GM23338 (cell line): ENCODE results near the gene ROGDI. TPM values are rescaled to one million over a fixed set of nuclear protein-coding genes. Genes with fewer than 3 reads are reported as not detected.
A peak's percentile ranks its signal among the peaks of the same experiment; 100 is the strongest.

Source experiments
- ATAC-seq: fragments of 200-7000 bp; cut with Tn5 transposase; 3 replicates; pipeline ENCODE4 v1.9.1; 2020
- DNase-seq: peaks from one replicate; pipeline ENCODE4 v3.0.0-alpha.2; 2015; ENCODE audit warnings: low spot score
- H2AFZ ChIP-seq: fragments of 200-600 bp; sonication (generic); 2 replicates; pipeline ENCODE4 v1.8.0; 2016; ENCODE audit warnings: antibody characterized with exemption, mild to moderate bottlenecking, moderate library complexity
- H3F3A ChIP-seq: fragments of 200-600 bp; sonication (generic); replicated peaks from 2 replicates; pipeline ENCODE4 v1.8.0; 2017; ENCODE audit warnings: antibody characterized with exemption, mixed run types, low read depth
- H3K27ac ChIP-seq: fragments of 200-600 bp; sonication (generic); 2 replicates; pipeline ENCODE4 v1.6.1; 2016; ENCODE audit warnings: low read depth
- H3K27me3 ChIP-seq: fragments of 200-600 bp; sonication (generic); 2 replicates; pipeline ENCODE4 v1.8.0; 2016; ENCODE audit warnings: mild to moderate bottlenecking, mixed run types, moderate library complexity; ENCODE audit not compliant: insufficient read depth
- H3K36me3 ChIP-seq: fragments of 200-600 bp; sonication (generic); 2 replicates; pipeline ENCODE4 v1.8.0; 2016; ENCODE audit warnings: mild to moderate bottlenecking; ENCODE audit not compliant: insufficient read depth
- H3K4me1 ChIP-seq: fragments of 200-600 bp; sonication (generic); 2 replicates; pipeline ENCODE4 v1.8.0; 2016; ENCODE audit warnings: mild to moderate bottlenecking, moderate library complexity; ENCODE audit not compliant: insufficient read depth
- H3K4me2 ChIP-seq: fragments of 200-600 bp; sonication (generic); 2 replicates; pipeline ENCODE4 v1.7.1; 2017; ENCODE audit warnings: mixed run types
- H3K4me3 ChIP-seq: fragments of 200-600 bp; sonication (generic); 2 replicates; pipeline ENCODE4 v1.6.1; 2016; ENCODE audit warnings: mixed run types
- H3K79me2 ChIP-seq: fragments of 200-600 bp; sonication (generic); replicated peaks from 2 replicates; pipeline ENCODE4 v1.8.0; 2017; ENCODE audit warnings: mild to moderate bottlenecking; ENCODE audit not compliant: insufficient read depth
- H3K9me2 ChIP-seq: fragments of 200-600 bp; sonication (generic); 2 replicates; pipeline ENCODE4 v1.8.0; 2017; ENCODE audit not compliant: insufficient read depth
- H4K20me1 ChIP-seq: fragments of 200-600 bp; sonication (generic); replicated peaks from 2 replicates; pipeline ENCODE4 v1.8.0; 2017; ENCODE audit warnings: mild to moderate bottlenecking; ENCODE audit not compliant: insufficient read depth
- H3K27ac Mint-ChIP-seq: 2 replicates; pipeline ENCODE4 v1.8.0; 2020; ENCODE audit warnings: inconsistent platforms, mild to moderate bottlenecking, moderate library complexity, mixed read lengths
- H3K27me3 Mint-ChIP-seq: 3 replicates; pipeline ENCODE4 v1.8.0; 2022; ENCODE audit warnings: low read depth, mild to moderate bottlenecking, moderate library complexity, mixed read lengths, inconsistent platforms; ENCODE audit not compliant: insufficient read depth, poor library complexity
- H3K36me3 Mint-ChIP-seq: 3 replicates; pipeline ENCODE4 v1.8.0; 2021; ENCODE audit warnings: low read depth, mild to moderate bottlenecking, inconsistent platforms, moderate library complexity, mixed read lengths
- H3K4me1 Mint-ChIP-seq: 3 replicates; pipeline ENCODE4 v1.8.0; 2020; ENCODE audit warnings: mild to moderate bottlenecking, inconsistent platforms, mixed read lengths
- H3K4me3 Mint-ChIP-seq: 3 replicates; pipeline ENCODE4 v1.8.0; 2021; ENCODE audit warnings: moderate library complexity, mild to moderate bottlenecking, inconsistent platforms, mixed read lengths
- H3K9me3 Mint-ChIP-seq: 3 replicates; pipeline ENCODE4 v1.8.0; 2020; ENCODE audit warnings: moderate library complexity, mild to moderate bottlenecking, inconsistent platforms, mixed read lengths
- CREB1 ChIP-seq: fragments of 250-450 bp; sonication (Bioruptor Pico); IDR thresholded peaks from 2 replicates; pipeline ENCODE4 v1.5.0; 2020; ENCODE audit warnings: low read depth, mild to moderate bottlenecking, moderate library complexity
- EZH2 ChIP-seq: fragments of 200-600 bp; sonication (generic); IDR thresholded peaks from one replicate; pipeline ENCODE4 v1.8.0; 2017; ENCODE audit warnings: antibody characterized with exemption, mild to moderate bottlenecking, low read depth; ENCODE audit not compliant: unreplicated experiment
- EZH2phosphoT487 ChIP-seq: fragments of 200-600 bp; sonication (generic); IDR thresholded peaks from one replicate; pipeline ENCODE4 v1.8.1; 2018; ENCODE audit warnings: antibody characterized with exemption; ENCODE audit not compliant: unreplicated experiment
- JUNB ChIP-seq: IDR thresholded peaks from one replicate; pipeline ENCODE4 v1.6.1; 2016; ENCODE audit warnings: antibody characterized with exemption; ENCODE audit not compliant: unreplicated experiment
- NANOG ChIP-seq: IDR thresholded peaks from 2 replicates; pipeline ENCODE4 v1.6.1; 2016; ENCODE audit warnings: antibody characterized with exemption, borderline replicate concordance
- POLR2AphosphoS5 ChIP-seq: IDR thresholded peaks from 2 replicates; pipeline ENCODE4 v1.6.1; 2016; ENCODE audit warnings: antibody characterized with exemption, low read depth
- STAT1 ChIP-seq: IDR thresholded peaks from one replicate; pipeline ENCODE4 v1.6.1; 2016; ENCODE audit warnings: antibody characterized with exemption; ENCODE audit not compliant: unreplicated experiment
- ZNF331 ChIP-seq: fragments of 250-450 bp; sonication (Bioruptor Pico); IDR thresholded peaks from 2 replicates; pipeline ENCODE4 v1.5.0; 2020; ENCODE audit warnings: low read depth, mild to moderate bottlenecking, moderate library complexity
- polyA plus RNA-seq: library from polyadenylated mRNA; unstranded; fragments of >200 nt; fragmentation: Nextera tagmentation; extraction: Ambion mirVana; gene quantifications from 2 replicates; pipeline ENCODE4 v1.2.1, GENCODE V29; 2016
- total RNA-seq: library from RNA; depleted of rRNA; stranded (reverse); fragments of >200 nt; shearing (Covaris generic); gene quantifications from 2 replicates; pipeline ENCODE4 v1.2.3, GENCODE V29; 2014
- TF ChIP-seq, protein P1 (sequence below): IDR thresholded peaks from 2 replicates; pipeline ENCODE4 v1.6.1; 2016; ENCODE audit warnings: antibody characterized with exemption
- TF ChIP-seq, protein P2 (sequence below), 2 experiments: fragments of 200-600 bp in 1 of 2; sonication (generic) in 1 of 2; conservative IDR thresholded peaks; 2 replicates each; pipeline versions ENCODE4 v1.5.1 to v1.6.1; 2016 to 2017; ENCODE audit warnings: antibody characterized with exemption in 2 of 2, low read depth in 2 of 2, mild to moderate bottlenecking in 2 of 2, moderate library complexity in 1 of 2
- TF ChIP-seq, protein P3 (sequence below): IDR thresholded peaks from one replicate; pipeline ENCODE4 v1.6.1; 2018; ENCODE audit warnings: antibody characterized with exemption; ENCODE audit not compliant: unreplicated experiment

The ROGDI gene
- total and polyA plus RNA-seq, 2 experiments from 2014 or later: 30.3 to 38.8 TPM

DNA sequence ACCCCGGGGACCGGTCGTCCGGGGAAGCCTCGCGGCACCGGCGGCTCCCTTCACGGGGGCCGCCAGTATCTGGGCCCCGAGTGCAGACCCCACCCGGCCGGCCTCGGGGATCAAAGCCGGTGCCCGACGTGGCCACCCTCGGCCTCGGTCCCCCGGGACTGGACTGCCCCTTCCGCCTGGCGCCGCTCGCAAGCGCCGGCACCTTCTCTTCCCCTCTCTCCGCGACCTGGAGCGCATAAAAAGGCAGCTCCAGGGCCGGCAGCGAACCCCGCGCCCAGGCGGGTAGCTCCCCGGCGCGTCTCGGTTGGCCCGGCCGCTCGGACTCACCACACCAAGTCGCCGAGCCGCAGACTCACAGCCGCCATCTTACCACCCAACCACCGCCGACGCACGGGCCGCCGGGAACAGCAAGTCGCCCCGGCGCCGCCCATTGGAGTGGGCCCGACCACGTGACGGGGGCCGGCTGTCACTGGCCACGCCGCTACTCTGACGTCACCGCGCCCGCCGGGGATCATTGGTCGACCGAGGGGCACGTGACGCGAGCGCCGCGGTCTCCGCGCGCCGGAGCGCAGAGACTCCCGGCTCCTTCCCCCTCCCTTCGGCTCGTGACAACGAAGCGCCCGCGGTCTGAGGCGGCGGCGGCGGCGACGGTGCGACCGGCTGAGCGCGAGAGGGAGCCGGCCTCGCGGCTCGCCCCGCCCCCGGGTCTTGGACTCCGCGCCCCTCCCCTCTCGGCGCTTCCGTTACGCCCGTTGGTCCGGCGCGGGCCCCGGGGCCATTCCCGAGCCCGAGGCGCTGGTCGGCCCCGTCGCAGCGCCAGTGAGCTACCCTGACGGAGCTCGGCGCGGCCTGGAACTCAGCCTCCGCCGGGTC, 44.7 kb upstream of the ROGDI start, which contains the start of the genes GLYR1 and UBN1 (continued):
- no peak for TF ChIP-seq JUNB
- TF ChIP-seq, protein P1, sequence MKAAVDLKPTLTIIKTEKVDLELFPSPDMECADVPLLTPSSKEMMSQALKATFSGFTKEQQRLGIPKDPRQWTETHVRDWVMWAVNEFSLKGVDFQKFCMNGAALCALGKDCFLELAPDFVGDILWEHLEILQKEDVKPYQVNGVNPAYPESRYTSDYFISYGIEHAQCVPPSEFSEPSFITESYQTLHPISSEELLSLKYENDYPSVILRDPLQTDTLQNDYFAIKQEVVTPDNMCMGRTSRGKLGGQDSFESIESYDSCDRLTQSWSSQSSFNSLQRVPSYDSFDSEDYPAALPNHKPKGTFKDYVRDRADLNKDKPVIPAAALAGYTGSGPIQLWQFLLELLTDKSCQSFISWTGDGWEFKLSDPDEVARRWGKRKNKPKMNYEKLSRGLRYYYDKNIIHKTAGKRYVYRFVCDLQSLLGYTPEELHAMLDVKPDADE: 0 out of 2 replicates have a peak, but pooled peaks have one; percentile 53
- peak; percentile 85 for TF ChIP-seq POLR2AphosphoS5
- no peak for TF ChIP-seq ZNF331 (CRISPR knock-in tag)
- TF ChIP-seq EZH2: no peak
- TF ChIP-seq, protein P2, sequence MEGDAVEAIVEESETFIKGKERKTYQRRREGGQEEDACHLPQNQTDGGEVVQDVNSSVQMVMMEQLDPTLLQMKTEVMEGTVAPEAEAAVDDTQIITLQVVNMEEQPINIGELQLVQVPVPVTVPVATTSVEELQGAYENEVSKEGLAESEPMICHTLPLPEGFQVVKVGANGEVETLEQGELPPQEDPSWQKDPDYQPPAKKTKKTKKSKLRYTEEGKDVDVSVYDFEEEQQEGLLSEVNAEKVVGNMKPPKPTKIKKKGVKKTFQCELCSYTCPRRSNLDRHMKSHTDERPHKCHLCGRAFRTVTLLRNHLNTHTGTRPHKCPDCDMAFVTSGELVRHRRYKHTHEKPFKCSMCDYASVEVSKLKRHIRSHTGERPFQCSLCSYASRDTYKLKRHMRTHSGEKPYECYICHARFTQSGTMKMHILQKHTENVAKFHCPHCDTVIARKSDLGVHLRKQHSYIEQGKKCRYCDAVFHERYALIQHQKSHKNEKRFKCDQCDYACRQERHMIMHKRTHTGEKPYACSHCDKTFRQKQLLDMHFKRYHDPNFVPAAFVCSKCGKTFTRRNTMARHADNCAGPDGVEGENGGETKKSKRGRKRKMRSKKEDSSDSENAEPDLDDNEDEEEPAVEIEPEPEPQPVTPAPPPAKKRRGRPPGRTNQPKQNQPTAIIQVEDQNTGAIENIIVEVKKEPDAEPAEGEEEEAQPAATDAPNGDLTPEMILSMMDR (conservative IDR thresholded peaks at IDR 0.05; ENCODE audit: low read depth in 2 of 2): no peak
- no peak for TF ChIP-seq NANOG
- TF ChIP-seq STAT1: no peak

DNA sequence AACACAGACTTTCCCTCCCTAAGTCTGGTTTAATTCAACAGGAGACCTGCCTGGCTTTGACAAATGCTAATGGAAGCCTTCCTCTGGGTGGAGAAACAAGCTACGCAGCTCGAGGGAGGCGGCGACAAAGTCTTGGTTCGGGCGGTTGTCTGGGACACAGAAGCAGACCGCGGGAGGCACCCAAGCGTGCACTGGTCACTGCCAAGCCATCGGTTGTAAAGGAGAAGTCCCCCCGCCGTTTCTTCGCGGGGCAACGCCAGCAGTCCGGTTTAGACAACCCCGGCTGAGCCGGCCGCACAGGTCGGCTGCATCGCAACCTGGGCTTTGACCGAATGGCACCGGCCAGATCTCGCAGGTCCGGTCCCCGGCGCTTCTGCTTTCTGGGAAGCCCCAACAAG, 44.1 kb upstream of the ROGDI start:
- peaks cover 25% of the 10 kb centered on the region; the same call in 2 of the 3 replicates for H3K4me1 Mint-ChIP-seq
- ATAC-seq: peak; percentile 16
- Histone ChIP-seq H2AFZ (no peak overlapping the region), H3K27me3 (no peaks in the 10 kb centered on the region), H3F3A (peaks cover 14% of the 10 kb centered on the region), H3K4me2 (peak overlapping the region; percentile 84), H3K79me2 (peaks cover 79% of the 10 kb centered on the region), H3K4me1 (peaks cover 11% of the 10 kb centered on the region), H3K4me3 (peak overlapping the region; percentile 92), H3K9me2 (no peaks in the 10 kb centered on the region), H3K36me3 (peaks cover 33% of the 10 kb centered on the region), H3K27ac (0 out of 2 replicates have a peak overlapping the region, but pooled peaks have one; percentile 78), H4K20me1 (peaks cover 48% of the 10 kb centered on the region)
- peak overlapping the region; percentile 59; the same call in 1 of the 2 replicates for H3K27ac Mint-ChIP-seq
- no peaks in the 10 kb centered on the region for H3K27me3 Mint-ChIP-seq
- peak; percentile 53 for DNase-seq
- H3K36me3 Mint-ChIP-seq: peaks cover 45% of the 10 kb centered on the region
- no peaks in the 10 kb centered on the region for H3K9me3 Mint-ChIP-seq
- peak overlapping the region; percentile 87 for H3K4me3 Mint-ChIP-seq
- TF ChIP-seq POLR2AphosphoS5 (no peak), ZNF331 (CRISPR knock-in tag) (no peak), NANOG (no peak), STAT1 (no peak), EZH2 (no peak), EZH2phosphoT487 (no peak), CREB1 (CRISPR knock-in tag) (no peak)
- TF ChIP-seq, protein P2 (conservative IDR thresholded peaks at IDR 0.05; ENCODE audit: low read depth in 2 of 2): no peak
- TF ChIP-seq, protein P3, sequence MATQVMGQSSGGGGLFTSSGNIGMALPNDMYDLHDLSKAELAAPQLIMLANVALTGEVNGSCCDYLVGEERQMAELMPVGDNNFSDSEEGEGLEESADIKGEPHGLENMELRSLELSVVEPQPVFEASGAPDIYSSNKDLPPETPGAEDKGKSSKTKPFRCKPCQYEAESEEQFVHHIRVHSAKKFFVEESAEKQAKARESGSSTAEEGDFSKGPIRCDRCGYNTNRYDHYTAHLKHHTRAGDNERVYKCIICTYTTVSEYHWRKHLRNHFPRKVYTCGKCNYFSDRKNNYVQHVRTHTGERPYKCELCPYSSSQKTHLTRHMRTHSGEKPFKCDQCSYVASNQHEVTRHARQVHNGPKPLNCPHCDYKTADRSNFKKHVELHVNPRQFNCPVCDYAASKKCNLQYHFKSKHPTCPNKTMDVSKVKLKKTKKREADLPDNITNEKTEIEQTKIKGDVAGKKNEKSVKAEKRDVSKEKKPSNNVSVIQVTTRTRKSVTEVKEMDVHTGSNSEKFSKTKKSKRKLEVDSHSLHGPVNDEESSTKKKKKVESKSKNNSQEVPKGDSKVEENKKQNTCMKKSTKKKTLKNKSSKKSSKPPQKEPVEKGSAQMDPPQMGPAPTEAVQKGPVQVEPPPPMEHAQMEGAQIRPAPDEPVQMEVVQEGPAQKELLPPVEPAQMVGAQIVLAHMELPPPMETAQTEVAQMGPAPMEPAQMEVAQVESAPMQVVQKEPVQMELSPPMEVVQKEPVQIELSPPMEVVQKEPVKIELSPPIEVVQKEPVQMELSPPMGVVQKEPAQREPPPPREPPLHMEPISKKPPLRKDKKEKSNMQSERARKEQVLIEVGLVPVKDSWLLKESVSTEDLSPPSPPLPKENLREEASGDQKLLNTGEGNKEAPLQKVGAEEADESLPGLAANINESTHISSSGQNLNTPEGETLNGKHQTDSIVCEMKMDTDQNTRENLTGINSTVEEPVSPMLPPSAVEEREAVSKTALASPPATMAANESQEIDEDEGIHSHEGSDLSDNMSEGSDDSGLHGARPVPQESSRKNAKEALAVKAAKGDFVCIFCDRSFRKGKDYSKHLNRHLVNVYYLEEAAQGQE: no peak
- TF ChIP-seq, protein P1: no peak
